HCT116 (cell line): ENCODE results near the gene UPK2. TPM values are rescaled to one million over a fixed set of nuclear protein-coding genes. Genes with fewer than 3 reads are reported as not detected.

Experiments used
- ATAC-seq: fragments of 200-7000 bp; cut with Tn5 transposase; 2 replicates; pipeline ENCODE4 v1.9.1; 2020; ENCODE audit warnings: mild to moderate bottlenecking, moderate library complexity
- BruUV-seq: library from RNA; stranded (reverse); fragments of 400-500 nt; replicated peaks from 2 replicates; lab custom pipeline; 2021; lab: Mats Ljungman, UMichigan
- CTCF ChIA-PET: fragments of 300-600 bp; sonication (Branson Sonifier 250); formaldehyde crosslinking; loops from one replicate; lab custom pipeline; 2021; ENCODE audit warnings: antibody characterized with exemption; lab: Charles Lee
- POLR2A ChIA-PET: fragments of 300-600, 350-600 bp; sonication (Branson Sonifier 250); formaldehyde crosslinking; loops from one replicate; lab custom pipeline; 2021; ENCODE audit warnings: antibody characterized with exemption; lab: Charles Lee
- RAD21 ChIA-PET, 2 experiments: fragments of 300-600 bp; sonication (Branson Sonifier 250); formaldehyde crosslinking; loops; one replicate each; lab custom pipeline; 2023; ENCODE audit warnings: low total read pairs in 2 of 2; ENCODE audit not compliant: uncharacterized antibody in 2 of 2, unreplicated experiment in 2 of 2, low non-redundant PET in 1 of 2; lab: Charles Lee
- DNase-seq: peaks from one replicate; pipeline ENCODE4 v3.0.0-alpha.2; 2010; ENCODE audit warnings: low read depth, low spot score
- H2AFZ ChIP-seq: fragments of 200-600 bp; shearing (Covaris generic), sonication (generic); 2 replicates; pipeline ENCODE4 v1.6.1; 2017; ENCODE audit warnings: low read depth, mixed run types, mixed read lengths, antibody characterized with exemption, low read length; ENCODE audit not compliant: poor library complexity, severe bottlenecking
- H3K27ac ChIP-seq: 2 replicates; pipeline ENCODE4 v1.5.1; 2012; ENCODE audit warnings: low read depth, low read length
- H3K27me3 ChIP-seq: fragments of 200-600 bp; sonication (generic); 2 replicates; pipeline ENCODE4 v1.6.1; 2016; ENCODE audit warnings: mixed run types, low read length, mixed read lengths; ENCODE audit not compliant: insufficient read depth
- H3K36me3 ChIP-seq, 2 experiments: fragments of 200-500 bp in 1 of 2; fragments of 200-600 bp in 1 of 2; sonication (Bioruptor generic) in 1 of 2; sonication (generic) in 1 of 2; 2 replicates each; pipeline versions ENCODE4 v1.5.1 to v1.6.1; 2014 to 2016; ENCODE audit warnings: low read length in 2 of 2, inconsistent platforms in 1 of 2, mixed read lengths in 1 of 2, mixed run types in 1 of 2; ENCODE audit not compliant: insufficient read depth in 2 of 2, control insufficient read depth in 1 of 2
- H3K4me1 ChIP-seq, 2 experiments: fragments of 200-600 bp in 1 of 2; sonication (generic) in 1 of 2; 2 replicates each; pipeline versions ENCODE4 v1.5.1 to v1.6.1; 2012 to 2017; ENCODE audit warnings: low read length in 2 of 2, inconsistent platforms in 1 of 2, mild to moderate bottlenecking in 1 of 2, mixed read lengths in 1 of 2, mixed run types in 1 of 2, moderate library complexity in 1 of 2; ENCODE audit not compliant: insufficient read depth in 2 of 2, control insufficient read depth in 1 of 2
- H3K4me2 ChIP-seq: fragments of 200-600 bp; sonication (generic); 2 replicates; pipeline ENCODE4 v1.6.1; 2017; ENCODE audit warnings: mixed run types, low read length, mixed read lengths
- H3K4me3 ChIP-seq, 2 experiments: fragments of 200-600 bp in 1 of 2; sonication (generic) in 1 of 2; replicated peaks in 1 of 2; 2 replicates each; pipeline ENCODE4 v1.5.1; 2011 to 2016; ENCODE audit warnings: low read length in 2 of 2, control low read depth in 1 of 2, low read depth in 1 of 2, mild to moderate bottlenecking in 1 of 2, mixed read lengths in 1 of 2, mixed run types in 1 of 2
- H3K79me2 ChIP-seq: fragments of 200-600 bp; sonication (generic); 2 replicates; pipeline ENCODE4 v1.6.1; 2017; ENCODE audit warnings: mild to moderate bottlenecking, mixed run types, low read length, moderate library complexity, mixed read lengths; ENCODE audit not compliant: insufficient read depth
- H3K9ac ChIP-seq: fragments of 200-600 bp; sonication (generic); 2 replicates; pipeline ENCODE4 v1.6.1; 2016; ENCODE audit warnings: low read length, mixed read lengths
- H3K9me2 ChIP-seq: fragments of 200-600 bp; sonication (generic), shearing (Covaris generic); 2 replicates; pipeline ENCODE4 v1.6.1; 2017; ENCODE audit warnings: mixed run types, mild to moderate bottlenecking, moderate library complexity; ENCODE audit not compliant: insufficient read depth
- H3K9me3 ChIP-seq, 2 experiments: fragments of 200-500 bp in 1 of 2; fragments of 200-600 bp in 1 of 2; sonication (Bioruptor generic) in 1 of 2; sonication (generic) in 1 of 2; 2 replicates each; pipeline ENCODE4 v1.6.1; 2014 to 2017; ENCODE audit warnings: low read length in 2 of 2, mixed read lengths in 2 of 2, inconsistent platforms in 1 of 2, low read depth in 1 of 2, mild to moderate bottlenecking in 1 of 2, mixed run types in 1 of 2, moderate library complexity in 1 of 2; ENCODE audit not compliant: control insufficient read depth in 1 of 2, insufficient read depth in 1 of 2
- H4K20me1 ChIP-seq: fragments of 200-600 bp; sonication (generic), shearing (Covaris generic); 2 replicates; pipeline ENCODE4 v1.6.1; 2017; ENCODE audit warnings: mixed run types, mild to moderate bottlenecking, moderate library complexity; ENCODE audit not compliant: insufficient read depth
- EZH2 ChIP-seq: fragments of 200-600 bp; sonication (generic); IDR thresholded peaks from 2 replicates; pipeline ENCODE4 v1.6.1; 2017; ENCODE audit warnings: antibody characterized with exemption, mixed run types
- POLR2AphosphoS5 ChIP-seq: IDR thresholded peaks from 2 replicates; pipeline ENCODE4 v1.6.1; 2011; ENCODE audit warnings: mild to moderate bottlenecking, low read depth, low read length, moderate library complexity
- SP1 ChIP-seq: IDR thresholded peaks from 2 replicates; pipeline ENCODE4 v1.6.1; 2012; ENCODE audit warnings: low read depth
- TCF7L2 ChIP-seq: IDR thresholded peaks from 2 replicates; pipeline ENCODE4 v1.7.0; 2011; ENCODE audit warnings: borderline replicate concordance, inconsistent platforms; ENCODE audit not compliant: insufficient read depth, insufficient read length; ENCODE audit errors: extremely low read depth
- YY1 ChIP-seq: IDR thresholded peaks from 2 replicates; pipeline ENCODE4 v1.6.1; 2011; ENCODE audit warnings: low read length, low read depth, moderate library complexity, mild to moderate bottlenecking; ENCODE audit not compliant: insufficient replicate concordance; ENCODE audit errors: extremely low read depth
- intact Hi-C: fragments of 100-400 bp; cut with micrococcal nuclease; formaldehyde crosslinking; loops from 2 replicates; pipeline ENCODE4 v1.10.0; 2022
- total RNA-seq: library from RNA; stranded (reverse); gene quantifications from one replicate; pipeline ENCODE4 v1.2.1, GENCODE V29; 2021; ENCODE audit not compliant: unreplicated experiment
- TF ChIP-seq, protein P1 (sequence below): IDR thresholded peaks from 2 replicates; pipeline ENCODE4 v1.6.1; 2012; ENCODE audit warnings: low read depth

UPK2 gene
- total RNA-seq, 1 experiment from 2014 or later, result 0.42 TPM

DNA sequence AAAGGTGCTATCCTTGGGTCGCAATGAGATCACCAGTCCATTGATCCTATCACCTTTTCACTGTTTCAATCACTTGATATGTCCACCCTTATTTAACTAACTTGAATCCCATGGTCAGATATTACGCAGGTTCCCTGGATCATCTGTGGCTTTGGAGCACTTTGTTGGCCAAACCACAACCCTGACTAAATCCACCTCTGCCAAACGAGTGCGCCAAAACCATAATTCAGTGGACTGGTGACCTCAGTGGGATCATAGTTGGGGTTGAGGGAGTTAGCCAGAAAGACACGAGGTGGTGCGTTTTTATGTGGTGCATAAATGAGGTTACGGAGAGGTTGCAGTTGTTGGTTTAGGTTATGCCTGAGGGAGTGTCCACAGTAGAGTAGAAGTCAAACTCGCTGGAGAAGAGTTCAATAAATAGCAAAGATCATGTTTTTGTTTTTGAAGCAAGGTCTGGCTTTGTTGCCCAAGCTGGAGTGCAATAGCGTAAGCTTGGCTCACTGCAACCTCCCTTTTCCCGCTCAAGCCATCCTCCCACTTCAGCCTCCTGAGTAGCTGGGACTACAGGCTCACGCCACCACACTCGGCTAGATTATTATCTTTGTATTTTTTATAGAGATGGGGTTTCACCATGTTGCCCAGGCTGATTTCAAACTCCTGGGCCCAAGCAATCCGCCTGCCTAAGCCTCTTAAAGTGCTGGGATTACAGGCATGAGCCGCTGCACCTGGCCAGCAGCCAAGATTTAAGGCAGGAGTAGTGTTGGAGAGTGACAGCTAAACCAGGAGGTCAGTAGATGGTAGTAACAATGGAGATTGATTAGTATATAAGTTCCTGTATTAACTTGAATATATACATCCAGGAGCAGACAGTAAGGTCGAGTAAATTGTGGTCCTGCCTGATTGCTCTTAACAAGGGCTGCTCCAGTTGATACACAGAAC lies 19.9 kb downstream of the UPK2 start (continued):
- no peak for TF ChIP-seq POLR2AphosphoS5
- TF ChIP-seq EZH2, result no peak
- no peak for TF ChIP-seq YY1
- no peak for TF ChIP-seq TCF7L2
- no peak for TF ChIP-seq SP1

DNA sequence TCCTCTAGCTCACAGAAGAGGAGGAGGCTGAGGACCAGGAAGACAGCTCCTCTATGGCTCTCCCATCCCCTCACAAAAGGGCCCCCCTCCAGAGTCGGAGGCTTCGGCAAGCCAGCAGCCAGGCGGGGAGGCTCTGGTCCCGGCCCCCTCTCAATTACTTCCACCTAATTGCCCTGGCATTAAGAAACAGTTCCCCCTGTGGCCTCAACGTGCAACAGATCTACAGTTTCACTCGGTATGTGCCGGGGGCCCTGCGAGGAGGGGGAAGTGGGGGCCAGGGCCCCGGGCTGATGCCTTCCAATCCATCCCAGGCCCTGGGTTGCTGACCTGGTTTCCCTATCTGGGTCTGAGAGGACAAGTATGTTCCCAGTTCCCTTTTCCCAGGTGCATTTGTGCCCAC lies 23.3 kb downstream of the UPK2 start:
- H2AFZ ChIP-seq, result no peak overlapping the region
- no peaks in the 10 kb centered on the region for H3K9me2 ChIP-seq
- H3K4me3 ChIP-seq, result no peak overlapping the region
- DNase-seq (no peak), ATAC-seq (peak; percentile 34; the same call in 1 of the 2 replicates)
- ChIA-PET CTCF (no interaction called here), RAD21 (no interaction called here), POLR2A (no interaction called here)
- H3K27ac ChIP-seq, result no peak overlapping the region
- no peaks in the 10 kb centered on the region for H3K36me3 ChIP-seq
- H3K4me2 ChIP-seq, result no peak overlapping the region
- H3K4me1 ChIP-seq, result no peaks in the 10 kb centered on the region
- H3K27me3 ChIP-seq, result no peaks in the 10 kb centered on the region
- TF ChIP-seq, protein P1, sequence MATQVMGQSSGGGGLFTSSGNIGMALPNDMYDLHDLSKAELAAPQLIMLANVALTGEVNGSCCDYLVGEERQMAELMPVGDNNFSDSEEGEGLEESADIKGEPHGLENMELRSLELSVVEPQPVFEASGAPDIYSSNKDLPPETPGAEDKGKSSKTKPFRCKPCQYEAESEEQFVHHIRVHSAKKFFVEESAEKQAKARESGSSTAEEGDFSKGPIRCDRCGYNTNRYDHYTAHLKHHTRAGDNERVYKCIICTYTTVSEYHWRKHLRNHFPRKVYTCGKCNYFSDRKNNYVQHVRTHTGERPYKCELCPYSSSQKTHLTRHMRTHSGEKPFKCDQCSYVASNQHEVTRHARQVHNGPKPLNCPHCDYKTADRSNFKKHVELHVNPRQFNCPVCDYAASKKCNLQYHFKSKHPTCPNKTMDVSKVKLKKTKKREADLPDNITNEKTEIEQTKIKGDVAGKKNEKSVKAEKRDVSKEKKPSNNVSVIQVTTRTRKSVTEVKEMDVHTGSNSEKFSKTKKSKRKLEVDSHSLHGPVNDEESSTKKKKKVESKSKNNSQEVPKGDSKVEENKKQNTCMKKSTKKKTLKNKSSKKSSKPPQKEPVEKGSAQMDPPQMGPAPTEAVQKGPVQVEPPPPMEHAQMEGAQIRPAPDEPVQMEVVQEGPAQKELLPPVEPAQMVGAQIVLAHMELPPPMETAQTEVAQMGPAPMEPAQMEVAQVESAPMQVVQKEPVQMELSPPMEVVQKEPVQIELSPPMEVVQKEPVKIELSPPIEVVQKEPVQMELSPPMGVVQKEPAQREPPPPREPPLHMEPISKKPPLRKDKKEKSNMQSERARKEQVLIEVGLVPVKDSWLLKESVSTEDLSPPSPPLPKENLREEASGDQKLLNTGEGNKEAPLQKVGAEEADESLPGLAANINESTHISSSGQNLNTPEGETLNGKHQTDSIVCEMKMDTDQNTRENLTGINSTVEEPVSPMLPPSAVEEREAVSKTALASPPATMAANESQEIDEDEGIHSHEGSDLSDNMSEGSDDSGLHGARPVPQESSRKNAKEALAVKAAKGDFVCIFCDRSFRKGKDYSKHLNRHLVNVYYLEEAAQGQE, result no peak
- TF ChIP-seq POLR2AphosphoS5, result no peak
- H4K20me1 ChIP-seq, result no peaks in the 10 kb centered on the region
- H3K9me3 ChIP-seq, result no peaks in the 10 kb centered on the region
- no peaks in the 10 kb centered on the region for H3K79me2 ChIP-seq
- BruUV-seq, result no TSS peak
- H3K9ac ChIP-seq, result no peak overlapping the region
- intact Hi-C loops, result no loop called here
